ENCODE data around the gene ACAD11.
A peak's percentile ranks its signal among the peaks of the same experiment; 100 is the strongest.

The ACAD11 gene

GRCh38 chr3:132659365-132660051 is at the start of gene ACAD11:
ACAD11 (minus strand) TSS chr3:132659809; CDS start chr3:132659751, 58 bp downstream.
- Histone ChIP-seq H3K9ac (ENCODE audit: low read depth, low read length) (peak within 1 kb of the TSS; percentile 82), H3K27ac (ENCODE audit: low read length) (peak within 1 kb of the TSS; percentile 0), H3K36me3 (ENCODE audit: insufficient read depth, low read depth, low read length) (no peaks in the 10 kb centered on the region), H3K27me3 (ENCODE audit: insufficient read depth, low read length) (no peaks in the 10 kb centered on the region), H3K4me3 (ENCODE audit: low read length) (peak within 1 kb of the TSS; percentile 94), H3K4me1 (ENCODE audit: insufficient read depth, low read length) (peaks cover 6% of the 10 kb centered on the region; the same call in 1 of the 2 replicates), H3K9me3 (ENCODE audit: insufficient read depth, low read depth, low read length) (no peaks in the 10 kb centered on the region)

GRCh38 chr3:132703733-132704132 is 44.1 kb upstream of the ACAD11 start:
- no peaks in the 10 kb centered on the region for H3K4me1 ChIP-seq (ENCODE audit: insufficient read depth, low read length)
- no peak overlapping the region for H3K4me3 ChIP-seq (ENCODE audit: low read length)
- H3K9ac ChIP-seq (ENCODE audit: low read depth, low read length), result no peak overlapping the region
- no peak overlapping the region for H3K27ac ChIP-seq (ENCODE audit: low read length)
- H3K36me3 ChIP-seq (ENCODE audit: insufficient read depth, low read depth, low read length), result peaks cover 72% of the 10 kb centered on the region
- no peaks in the 10 kb centered on the region for H3K27me3 ChIP-seq (ENCODE audit: insufficient read depth, low read length)
- H3K9me3 ChIP-seq (ENCODE audit: insufficient read depth, low read depth, low read length), result no peaks in the 10 kb centered on the region

GRCh38 chr3:132695422-132695821 is 35.8 kb upstream of the ACAD11 start:
- H3K9me3 ChIP-seq (ENCODE audit: insufficient read depth, low read depth, low read length), result no peaks in the 10 kb centered on the region
- peaks cover 85% of the 10 kb centered on the region for H3K36me3 ChIP-seq (ENCODE audit: insufficient read depth, low read depth, low read length)
- H3K27ac ChIP-seq (ENCODE audit: low read length), result no peak overlapping the region
- no peak overlapping the region for H3K9ac ChIP-seq (ENCODE audit: low read depth, low read length)
- H3K4me1 ChIP-seq (ENCODE audit: insufficient read depth, low read length), result no peaks in the 10 kb centered on the region
- H3K27me3 ChIP-seq (ENCODE audit: insufficient read depth, low read length), result no peaks in the 10 kb centered on the region
- H3K4me3 ChIP-seq (ENCODE audit: low read length), result no peak overlapping the region

- H3K4me3 ChIP-seq (ENCODE audit: low read length), result no peak overlapping the region
- peaks cover 85% of the 10 kb centered on the region for H3K36me3 ChIP-seq (ENCODE audit: insufficient read depth, low read depth, low read length)
- H3K9ac ChIP-seq (ENCODE audit: low read depth, low read length), result no peak overlapping the region
- H3K9me3 ChIP-seq (ENCODE audit: insufficient read depth, low read depth, low read length), result no peaks in the 10 kb centered on the region
- no peak overlapping the region for H3K27ac ChIP-seq (ENCODE audit: low read length)
- H3K4me1 ChIP-seq (ENCODE audit: insufficient read depth, low read length), result no peaks in the 10 kb centered on the region
- no peaks in the 10 kb centered on the region for H3K27me3 ChIP-seq (ENCODE audit: insufficient read depth, low read length)
These were observed 35.4 kb upstream of the ACAD11 start for GRCh38 chr3:132694991-132695390.

- no peaks in the 10 kb centered on the region for H3K4me1 ChIP-seq (ENCODE audit: insufficient read depth, low read length)
- H3K9me3 ChIP-seq (ENCODE audit: insufficient read depth, low read depth, low read length), result no peaks in the 10 kb centered on the region
- no peak overlapping the region for H3K27ac ChIP-seq (ENCODE audit: low read length)
- H3K36me3 ChIP-seq (ENCODE audit: insufficient read depth, low read depth, low read length), result peaks cover 92% of the 10 kb centered on the region
- no peak overlapping the region for H3K9ac ChIP-seq (ENCODE audit: low read depth, low read length)
- no peak overlapping the region for H3K4me3 ChIP-seq (ENCODE audit: low read length)
- no peaks in the 10 kb centered on the region for H3K27me3 ChIP-seq (ENCODE audit: insufficient read depth, low read length)
These were observed 30.4 kb upstream of the ACAD11 start for GRCh38 chr3:132690040-132690439.

GRCh38 chr3:132682201-132682600 is 22.6 kb upstream of the ACAD11 start:
- Histone ChIP-seq H3K36me3 (ENCODE audit: insufficient read depth, low read depth, low read length) (peaks cover 84% of the 10 kb centered on the region), H3K9me3 (ENCODE audit: insufficient read depth, low read depth, low read length) (no peaks in the 10 kb centered on the region), H3K4me3 (ENCODE audit: low read length) (no peak overlapping the region), H3K4me1 (ENCODE audit: insufficient read depth, low read length) (no peaks in the 10 kb centered on the region), H3K27ac (ENCODE audit: low read length) (no peak overlapping the region), H3K9ac (ENCODE audit: low read depth, low read length) (no peak overlapping the region), H3K27me3 (ENCODE audit: insufficient read depth, low read length) (no peaks in the 10 kb centered on the region)

- Histone ChIP-seq H3K4me1 (ENCODE audit: insufficient read depth, low read length) (no peaks in the 10 kb centered on the region), H3K4me3 (ENCODE audit: low read length) (no peak overlapping the region), H3K27ac (ENCODE audit: low read length) (no peak overlapping the region), H3K27me3 (ENCODE audit: insufficient read depth, low read length) (no peaks in the 10 kb centered on the region), H3K9me3 (ENCODE audit: insufficient read depth, low read depth, low read length) (no peaks in the 10 kb centered on the region), H3K36me3 (ENCODE audit: insufficient read depth, low read depth, low read length) (peaks cover 85% of the 10 kb centered on the region), H3K9ac (ENCODE audit: low read depth, low read length) (no peak overlapping the region)
These were observed 21.8 kb upstream of the ACAD11 start for GRCh38 chr3:132681421-132681820.

GRCh38 chr3:132679911-132680310 is 20.3 kb upstream of the ACAD11 start:
- Histone ChIP-seq H3K9me3 (ENCODE audit: insufficient read depth, low read depth, low read length) (no peaks in the 10 kb centered on the region), H3K27me3 (ENCODE audit: insufficient read depth, low read length) (no peaks in the 10 kb centered on the region), H3K9ac (ENCODE audit: low read depth, low read length) (no peak overlapping the region), H3K36me3 (ENCODE audit: insufficient read depth, low read depth, low read length) (peaks cover 87% of the 10 kb centered on the region), H3K4me1 (ENCODE audit: insufficient read depth, low read length) (no peaks in the 10 kb centered on the region), H3K4me3 (ENCODE audit: low read length) (no peak overlapping the region), H3K27ac (ENCODE audit: low read length) (no peak overlapping the region)

GRCh38 chr3:132675408-132675807 is 15.8 kb upstream of the ACAD11 start:
- Histone ChIP-seq H3K4me3 (ENCODE audit: low read length) (no peak overlapping the region), H3K27me3 (ENCODE audit: insufficient read depth, low read length) (no peaks in the 10 kb centered on the region), H3K36me3 (ENCODE audit: insufficient read depth, low read depth, low read length) (peaks cover 85% of the 10 kb centered on the region), H3K27ac (ENCODE audit: low read length) (no peak overlapping the region), H3K9me3 (ENCODE audit: insufficient read depth, low read depth, low read length) (no peaks in the 10 kb centered on the region), H3K9ac (ENCODE audit: low read depth, low read length) (no peak overlapping the region), H3K4me1 (ENCODE audit: insufficient read depth, low read length) (no peaks in the 10 kb centered on the region)

GRCh38 chr3:132669256-132669777 is 9.7 kb upstream of the ACAD11 start:
- H3K4me3 ChIP-seq (ENCODE audit: low read length), result no peak overlapping the region
- no peaks in the 10 kb centered on the region for H3K27me3 ChIP-seq (ENCODE audit: insufficient read depth, low read length)
- H3K9me3 ChIP-seq (ENCODE audit: insufficient read depth, low read depth, low read length), result no peaks in the 10 kb centered on the region
- H3K9ac ChIP-seq (ENCODE audit: low read depth, low read length), result no peak overlapping the region
- H3K27ac ChIP-seq (ENCODE audit: low read length), result no peak overlapping the region
- peaks cover 61% of the 10 kb centered on the region for H3K36me3 ChIP-seq (ENCODE audit: insufficient read depth, low read depth, low read length)
- H3K4me1 ChIP-seq (ENCODE audit: insufficient read depth, low read length), result no peaks in the 10 kb centered on the region

- H3K36me3 ChIP-seq (ENCODE audit: insufficient read depth, low read depth, low read length), result peaks cover 27% of the 10 kb centered on the region
- no peak overlapping the region for H3K27ac ChIP-seq (ENCODE audit: low read length)
- no peaks in the 10 kb centered on the region for H3K27me3 ChIP-seq (ENCODE audit: insufficient read depth, low read length)
- no peaks in the 10 kb centered on the region for H3K9me3 ChIP-seq (ENCODE audit: insufficient read depth, low read depth, low read length)
- H3K4me3 ChIP-seq (ENCODE audit: low read length), result no peak overlapping the region
- peaks cover 6% of the 10 kb centered on the region; the same call in 1 of the 2 replicates for H3K4me1 ChIP-seq (ENCODE audit: insufficient read depth, low read length)
- no peak overlapping the region for H3K9ac ChIP-seq (ENCODE audit: low read depth, low read length)
These were observed 5.7 kb upstream of the ACAD11 start for GRCh38 chr3:132665230-132665745.

GRCh38 chr3:132662212-132662611 is 2.6 kb upstream of the ACAD11 start:
- Histone ChIP-seq H3K4me1 (ENCODE audit: insufficient read depth, low read length) (peaks cover 6% of the 10 kb centered on the region; the same call in 1 of the 2 replicates), H3K9me3 (ENCODE audit: insufficient read depth, low read depth, low read length) (no peaks in the 10 kb centered on the region), H3K4me3 (ENCODE audit: low read length) (peak overlapping the region; percentile 94; the same call in 1 of the 2 replicates), H3K36me3 (ENCODE audit: insufficient read depth, low read depth, low read length) (peaks cover 5% of the 10 kb centered on the region; the same call in 1 of the 2 replicates), H3K9ac (ENCODE audit: low read depth, low read length) (no peak overlapping the region), H3K27ac (ENCODE audit: low read length) (no peak overlapping the region), H3K27me3 (ENCODE audit: insufficient read depth, low read length) (no peaks in the 10 kb centered on the region)

Data from iPS-20b (cell line).